ENCODE data around the gene KCNJ1.
A peak's percentile ranks its signal among the peaks of the same experiment; 100 is the strongest.

The KCNJ1 gene

DNA sequence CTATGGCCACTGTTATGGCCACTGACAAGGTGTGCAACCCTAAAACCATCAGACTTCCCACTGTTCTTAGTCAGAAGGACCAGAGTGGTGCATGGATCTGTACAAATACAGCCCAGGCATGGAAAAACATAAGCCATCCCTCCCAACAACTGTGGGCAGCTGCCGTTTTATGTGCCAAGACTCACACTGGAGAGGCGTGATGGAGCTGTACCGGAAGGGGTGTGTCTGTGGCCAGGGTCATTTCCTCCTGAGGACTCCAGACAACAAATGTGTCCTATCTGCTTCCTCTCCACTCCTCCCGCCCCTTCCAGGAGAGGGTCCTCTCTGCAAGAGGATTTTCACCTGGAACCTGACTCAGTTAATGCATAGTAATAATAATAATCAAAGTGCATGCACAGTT lies 29.5 kb downstream of the KCNJ1 start:
- Histone ChIP-seq H3K4me2 (no peak overlapping the region), H2AFZ (ENCODE audit: low read depth) (no peak overlapping the region), H3K27me3 (ENCODE audit: insufficient read depth, low read depth) (no peaks in the 10 kb centered on the region), H3K27ac (no peak overlapping the region), H3K4me1 (ENCODE audit: low read depth, poor library complexity, severe bottlenecking) (peaks cover under 1% of the 10 kb centered on the region), H4K20me1 (ENCODE audit: insufficient read depth) (no peaks in the 10 kb centered on the region), H3K36me3 (ENCODE audit: insufficient read depth) (no peaks in the 10 kb centered on the region), H3K9ac (no peak overlapping the region), H3K79me2 (ENCODE audit: insufficient read depth, low read depth) (no peaks in the 10 kb centered on the region), H3K4me3 (IDR thresholded peaks at IDR 0.05; ENCODE audit: insufficient read depth, low read depth, low read length) (no peak overlapping the region)
- TF ChIP-seq, protein P1, sequence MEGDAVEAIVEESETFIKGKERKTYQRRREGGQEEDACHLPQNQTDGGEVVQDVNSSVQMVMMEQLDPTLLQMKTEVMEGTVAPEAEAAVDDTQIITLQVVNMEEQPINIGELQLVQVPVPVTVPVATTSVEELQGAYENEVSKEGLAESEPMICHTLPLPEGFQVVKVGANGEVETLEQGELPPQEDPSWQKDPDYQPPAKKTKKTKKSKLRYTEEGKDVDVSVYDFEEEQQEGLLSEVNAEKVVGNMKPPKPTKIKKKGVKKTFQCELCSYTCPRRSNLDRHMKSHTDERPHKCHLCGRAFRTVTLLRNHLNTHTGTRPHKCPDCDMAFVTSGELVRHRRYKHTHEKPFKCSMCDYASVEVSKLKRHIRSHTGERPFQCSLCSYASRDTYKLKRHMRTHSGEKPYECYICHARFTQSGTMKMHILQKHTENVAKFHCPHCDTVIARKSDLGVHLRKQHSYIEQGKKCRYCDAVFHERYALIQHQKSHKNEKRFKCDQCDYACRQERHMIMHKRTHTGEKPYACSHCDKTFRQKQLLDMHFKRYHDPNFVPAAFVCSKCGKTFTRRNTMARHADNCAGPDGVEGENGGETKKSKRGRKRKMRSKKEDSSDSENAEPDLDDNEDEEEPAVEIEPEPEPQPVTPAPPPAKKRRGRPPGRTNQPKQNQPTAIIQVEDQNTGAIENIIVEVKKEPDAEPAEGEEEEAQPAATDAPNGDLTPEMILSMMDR (conservative IDR thresholded peaks at IDR 0.05; ENCODE audit: low read depth, low read length) = no peak

GRCh38 chr11:128835741-128836430 lies 31.2 kb downstream of the KCNJ1 start:
- Histone ChIP-seq H3K36me3 (ENCODE audit: insufficient read depth) (no peaks in the 10 kb centered on the region), H3K4me1 (ENCODE audit: low read depth, poor library complexity, severe bottlenecking) (peaks cover 18% of the 10 kb centered on the region), H4K20me1 (ENCODE audit: insufficient read depth) (no peaks in the 10 kb centered on the region), H3K4me3 (IDR thresholded peaks at IDR 0.05; ENCODE audit: insufficient read depth, low read depth, low read length) (no peak overlapping the region), H3K27ac (no peak overlapping the region), H3K27me3 (ENCODE audit: insufficient read depth, low read depth) (no peaks in the 10 kb centered on the region), H2AFZ (ENCODE audit: low read depth) (no peak overlapping the region), H3K4me2 (no peak overlapping the region), H3K79me2 (ENCODE audit: insufficient read depth, low read depth) (no peaks in the 10 kb centered on the region), H3K9ac (no peak overlapping the region)
- TF ChIP-seq, protein P1 (conservative IDR thresholded peaks at IDR 0.05; ENCODE audit: low read depth, low read length) = no peak

GRCh38 chr11:128834157-128834556 lies 32.9 kb downstream of the KCNJ1 start:
- Histone ChIP-seq H3K79me2 (ENCODE audit: insufficient read depth, low read depth) (no peaks in the 10 kb centered on the region), H3K4me2 (no peak overlapping the region), H3K27me3 (ENCODE audit: insufficient read depth, low read depth) (no peaks in the 10 kb centered on the region), H4K20me1 (ENCODE audit: insufficient read depth) (no peaks in the 10 kb centered on the region), H3K9ac (no peak overlapping the region), H3K36me3 (ENCODE audit: insufficient read depth) (no peaks in the 10 kb centered on the region), H3K27ac (no peak overlapping the region), H3K4me3 (IDR thresholded peaks at IDR 0.05; ENCODE audit: insufficient read depth, low read depth, low read length) (no peak overlapping the region), H3K4me1 (ENCODE audit: low read depth, poor library complexity, severe bottlenecking) (peaks cover 33% of the 10 kb centered on the region), H2AFZ (ENCODE audit: low read depth) (no peak overlapping the region)
- TF ChIP-seq, protein P1 (conservative IDR thresholded peaks at IDR 0.05; ENCODE audit: low read depth, low read length) = no peak

DNA sequence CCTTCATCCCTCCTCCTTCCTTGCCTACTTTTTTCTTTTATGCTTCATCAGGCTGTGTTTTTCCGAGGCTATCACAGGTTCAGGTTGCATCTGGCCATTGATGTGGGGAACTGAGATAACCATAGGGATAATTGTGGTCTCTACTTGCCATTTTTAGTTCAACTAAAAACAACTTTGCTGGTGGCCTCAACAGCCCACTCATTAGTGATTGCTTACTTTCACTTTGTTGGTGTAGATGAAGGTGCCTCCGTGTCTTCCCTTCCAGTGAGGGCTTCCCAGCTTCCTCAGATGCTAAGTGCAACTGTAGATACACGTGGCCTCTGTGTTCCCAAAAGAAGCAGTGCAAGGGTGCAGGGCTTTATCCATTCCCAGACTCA lies 35.0 kb downstream of the KCNJ1 start:
- Histone ChIP-seq H3K9ac (no peak overlapping the region), H3K4me3 (IDR thresholded peaks at IDR 0.05; ENCODE audit: insufficient read depth, low read depth, low read length) (no peak overlapping the region), H3K79me2 (ENCODE audit: insufficient read depth, low read depth) (no peaks in the 10 kb centered on the region), H3K27me3 (ENCODE audit: insufficient read depth, low read depth) (no peaks in the 10 kb centered on the region), H3K4me2 (peak overlapping the region; percentile 68; the same call in 1 of the 2 replicates), H4K20me1 (ENCODE audit: insufficient read depth) (no peaks in the 10 kb centered on the region), H2AFZ (ENCODE audit: low read depth) (no peak overlapping the region), H3K36me3 (ENCODE audit: insufficient read depth) (no peaks in the 10 kb centered on the region), H3K27ac (no peak overlapping the region), H3K4me1 (ENCODE audit: low read depth, poor library complexity, severe bottlenecking) (peaks cover 33% of the 10 kb centered on the region)
- TF ChIP-seq, protein P1 (conservative IDR thresholded peaks at IDR 0.05; ENCODE audit: low read depth, low read length) = no peak
